Activated naive CD8-positive, alpha-beta T cell treated with anti-CD3 and anti-CD28 coated beads, Interleukin-2, amount 50 U/mL, for 24 hours (primary cell): Measurements from ENCODE around the gene GLIS2.

Experiments used
- ATAC-seq: fragments of 150-1000 bp; cut with Tn5 transposase; one replicate; pipeline ENCODE4 v1.10.0; 2021
- DNase-seq: peaks from one replicate; pipeline ENCODE4 v3.0.0; 2021
- H3K27ac Mint-ChIP-seq: one replicate; pipeline ENCODE4 v1.8.0; 2021; ENCODE audit warnings: mild to moderate bottlenecking, mixed read lengths
- H3K27me3 Mint-ChIP-seq: one replicate; pipeline ENCODE4 v1.8.0; 2021; ENCODE audit warnings: mixed read lengths
- H3K36me3 Mint-ChIP-seq: one replicate; pipeline ENCODE4 v1.8.0; 2021; ENCODE audit warnings: low read depth, mixed read lengths
- H3K4me1 Mint-ChIP-seq: one replicate; pipeline ENCODE4 v1.8.0; 2021; ENCODE audit warnings: mixed read lengths
- H3K4me3 Mint-ChIP-seq: one replicate; pipeline ENCODE4 v1.8.0; 2021; ENCODE audit warnings: mild to moderate bottlenecking, moderate library complexity, mixed read lengths
- H3K9me3 Mint-ChIP-seq: one replicate; pipeline ENCODE4 v1.8.0; 2021; ENCODE audit warnings: mixed read lengths

The GLIS2 gene

DNA sequence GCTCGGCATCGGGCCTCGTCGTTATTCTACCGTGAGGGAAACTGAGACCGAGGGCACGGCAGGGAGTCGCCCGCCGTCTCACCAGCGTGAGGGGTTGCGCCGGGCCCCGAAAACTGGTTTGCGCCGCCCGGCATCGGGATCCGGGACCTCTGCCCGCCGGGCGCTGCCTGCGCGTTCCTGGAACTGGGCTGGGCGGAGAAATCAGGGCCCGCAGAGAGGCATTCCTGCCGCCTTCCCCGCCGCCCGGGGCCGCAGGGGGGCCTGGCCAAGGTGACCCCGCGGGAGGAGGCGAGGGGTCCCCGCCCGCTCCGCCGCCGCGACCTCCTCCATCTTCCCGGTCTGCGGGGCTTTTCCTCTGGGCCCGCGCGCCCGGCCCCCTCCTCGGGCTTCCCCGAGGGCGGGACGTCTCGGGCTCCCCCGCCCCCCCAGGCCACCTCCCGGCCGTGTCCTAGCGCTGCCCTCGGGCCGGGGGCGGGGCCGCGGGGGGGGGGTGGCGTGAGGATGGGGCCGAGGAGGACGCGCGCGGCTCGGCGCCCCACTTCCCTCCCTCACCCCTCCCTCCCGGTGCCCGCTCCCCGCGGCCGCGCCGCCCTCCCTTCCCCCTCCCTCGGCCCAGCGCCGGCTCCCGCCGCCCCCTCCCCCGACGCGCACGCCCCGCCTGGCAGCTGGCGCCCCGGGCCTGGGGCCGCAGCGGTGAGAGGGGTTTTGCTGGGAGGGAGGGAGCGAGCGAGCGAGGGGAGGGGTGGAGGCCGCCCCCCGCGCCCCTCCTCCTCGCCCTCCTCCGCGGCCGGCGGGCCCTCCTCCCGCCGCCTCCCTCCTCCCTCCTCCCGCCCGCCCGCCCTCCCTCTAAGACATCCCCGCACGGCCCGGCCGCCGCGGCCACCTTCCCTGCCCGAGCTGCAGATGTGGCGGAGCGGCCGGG is at the start of gene GLIS2:
Gene GLIS2, plus strand, starts transcription at position 882 of the 922 bp plus-strand sequence. CDS start 16,214 bp downstream, outside the sequence.
- DNase-seq (no peak), ATAC-seq (no peak)
- peaks cover 13% of the 10 kb centered on the region for H3K4me1 Mint-ChIP-seq
- no peaks in the 10 kb centered on the region for H3K36me3 Mint-ChIP-seq
- H3K27me3 Mint-ChIP-seq: peaks cover 17% of the 10 kb centered on the region
- peak within 1 kb of the TSS; percentile 76 for H3K4me3 Mint-ChIP-seq
- no peaks in the 10 kb centered on the region for H3K9me3 Mint-ChIP-seq
- peak within 1 kb of the TSS; percentile 42 for H3K27ac Mint-ChIP-seq

DNA sequence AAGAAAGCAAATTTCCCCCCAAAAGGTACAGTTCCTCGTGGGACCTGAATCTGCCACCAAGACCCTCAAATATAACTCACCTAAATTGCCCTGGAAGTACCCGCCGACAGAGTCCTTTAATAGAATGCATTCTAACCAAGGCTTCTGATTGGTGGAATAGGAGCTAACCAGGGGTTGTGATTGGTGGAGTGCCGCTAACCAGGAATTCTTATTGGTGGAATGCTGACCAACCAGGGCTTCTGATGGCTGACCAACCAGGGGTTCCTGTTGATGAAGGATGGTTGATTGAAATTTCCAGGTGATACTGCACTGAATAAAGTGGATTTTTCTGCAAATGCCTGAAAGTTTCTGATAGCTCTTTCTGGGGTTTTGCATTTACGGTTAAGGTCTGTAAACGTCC is 49.5 kb upstream of the GLIS2 start:
- Mint-ChIP-seq H3K4me3 (no peak overlapping the region), H3K27me3 (no peaks in the 10 kb centered on the region), H3K36me3 (peaks cover 18% of the 10 kb centered on the region), H3K27ac (no peak overlapping the region), H3K4me1 (peaks cover 20% of the 10 kb centered on the region), H3K9me3 (no peaks in the 10 kb centered on the region)
- ATAC-seq: no peak
- no peak for DNase-seq

DNA sequence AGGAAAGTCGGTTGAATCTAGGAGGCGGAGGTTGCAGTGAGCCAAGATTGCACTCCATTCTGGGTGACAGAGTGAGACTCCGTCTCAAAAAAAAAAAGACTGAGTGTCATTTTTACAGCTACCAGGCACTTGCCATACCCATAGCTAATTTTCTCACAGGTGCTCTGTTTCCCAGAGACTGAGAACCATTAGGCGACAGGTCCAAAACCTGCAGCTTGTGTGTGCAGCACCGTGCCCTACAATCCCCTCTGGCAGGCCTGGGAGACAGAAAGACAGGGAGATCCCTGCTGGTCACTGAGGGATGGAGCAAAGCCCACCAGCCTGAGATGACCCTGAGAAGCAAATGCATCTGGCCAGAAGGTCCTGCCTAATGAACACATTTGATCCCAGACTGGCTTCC is 45.8 kb upstream of the GLIS2 start:
- H3K27ac Mint-ChIP-seq: no peak overlapping the region
- H3K4me1 Mint-ChIP-seq: peaks cover 23% of the 10 kb centered on the region

DNA sequence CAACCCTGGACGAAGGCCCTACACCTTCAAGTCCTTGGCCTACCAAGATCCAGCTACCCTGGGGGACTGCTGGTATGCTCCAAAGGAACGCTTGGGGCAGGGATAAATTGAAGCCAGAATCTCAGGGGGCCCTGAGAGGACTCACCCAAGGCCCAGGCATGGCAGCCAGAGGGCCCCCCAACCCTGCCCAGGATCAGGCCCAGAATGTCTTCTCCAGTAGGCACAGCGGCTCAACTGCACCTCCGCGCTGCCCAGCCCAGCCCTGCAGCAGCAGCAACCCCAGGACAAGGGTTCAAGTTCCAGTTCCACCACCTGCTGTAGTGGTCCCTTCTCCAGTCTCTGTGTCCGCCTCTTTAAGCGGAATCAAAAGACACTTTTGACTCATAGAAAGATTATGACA is 45.3 kb upstream of the GLIS2 start:
- Mint-ChIP-seq H3K27ac (peak overlapping the region; percentile 92), H3K9me3 (no peaks in the 10 kb centered on the region), H3K4me1 (peaks cover 24% of the 10 kb centered on the region), H3K27me3 (no peaks in the 10 kb centered on the region), H3K4me3 (peak overlapping the region; percentile 84), H3K36me3 (peaks cover 2% of the 10 kb centered on the region)
- ATAC-seq: no peak
- DNase-seq: no peak

More for the DNA sequence above, 45.8 kb upstream of the GLIS2 start:
- Mint-ChIP-seq H3K4me3 (peak overlapping the region; percentile 84), H3K9me3 (no peaks in the 10 kb centered on the region), H3K36me3 (peaks cover 2% of the 10 kb centered on the region), H3K27me3 (no peaks in the 10 kb centered on the region)
- ATAC-seq: no peak
- no peak for DNase-seq

DNA sequence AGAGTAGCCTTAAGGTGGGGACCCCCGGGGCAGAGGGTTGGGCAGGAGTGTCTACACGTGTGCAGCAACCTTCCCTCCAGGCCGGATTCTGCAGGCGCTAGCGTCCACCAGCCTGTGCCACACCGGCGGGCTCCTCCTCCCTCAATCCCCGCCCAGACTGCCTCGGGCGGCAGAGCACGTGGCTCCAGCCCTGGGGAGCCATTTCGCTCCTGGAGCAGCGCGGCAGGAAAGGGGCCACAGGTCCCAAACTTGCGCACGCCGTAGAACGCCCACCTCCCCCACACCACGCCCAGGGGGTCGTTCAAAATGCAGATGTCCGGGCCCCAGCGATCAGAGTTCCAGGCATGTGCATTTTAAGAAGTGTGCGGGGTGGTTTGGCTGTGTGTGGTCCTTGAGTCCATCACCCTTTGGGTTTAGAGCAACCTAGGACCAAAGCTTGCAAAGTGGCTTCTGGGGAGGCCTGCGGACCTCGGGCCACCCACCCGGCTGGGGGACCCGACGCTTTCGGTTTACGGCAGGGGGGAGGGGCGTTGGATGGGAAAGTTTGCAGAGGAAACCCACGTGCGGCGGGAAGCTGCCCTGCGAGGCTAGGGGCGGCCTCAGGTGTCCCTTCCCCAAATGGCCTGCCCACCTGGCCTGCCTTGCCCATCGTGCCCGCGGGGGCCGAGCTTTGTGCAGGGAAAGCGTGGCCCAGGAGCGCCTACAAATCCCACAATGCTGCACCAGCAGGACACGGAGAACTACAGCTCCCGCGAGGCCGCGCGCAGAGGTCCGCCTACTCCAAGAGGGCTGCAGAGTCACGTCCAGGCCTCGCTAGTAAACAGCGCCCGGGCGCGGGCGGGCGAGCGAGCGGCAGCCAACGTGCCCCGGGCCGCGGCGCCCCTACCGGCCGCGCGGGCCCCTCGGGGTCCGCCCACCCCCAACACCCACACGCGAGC is 44.4 kb upstream of the GLIS2 start:
- no peaks in the 10 kb centered on the region for H3K27me3 Mint-ChIP-seq
- peak overlapping the region; percentile 92 for H3K27ac Mint-ChIP-seq
- H3K4me3 Mint-ChIP-seq: peak overlapping the region; percentile 84
- H3K4me1 Mint-ChIP-seq: peaks cover 24% of the 10 kb centered on the region
- DNase-seq: peak; percentile 88
- ATAC-seq: peak; percentile 82
- peaks cover 2% of the 10 kb centered on the region for H3K36me3 Mint-ChIP-seq
- no peaks in the 10 kb centered on the region for H3K9me3 Mint-ChIP-seq

DNA sequence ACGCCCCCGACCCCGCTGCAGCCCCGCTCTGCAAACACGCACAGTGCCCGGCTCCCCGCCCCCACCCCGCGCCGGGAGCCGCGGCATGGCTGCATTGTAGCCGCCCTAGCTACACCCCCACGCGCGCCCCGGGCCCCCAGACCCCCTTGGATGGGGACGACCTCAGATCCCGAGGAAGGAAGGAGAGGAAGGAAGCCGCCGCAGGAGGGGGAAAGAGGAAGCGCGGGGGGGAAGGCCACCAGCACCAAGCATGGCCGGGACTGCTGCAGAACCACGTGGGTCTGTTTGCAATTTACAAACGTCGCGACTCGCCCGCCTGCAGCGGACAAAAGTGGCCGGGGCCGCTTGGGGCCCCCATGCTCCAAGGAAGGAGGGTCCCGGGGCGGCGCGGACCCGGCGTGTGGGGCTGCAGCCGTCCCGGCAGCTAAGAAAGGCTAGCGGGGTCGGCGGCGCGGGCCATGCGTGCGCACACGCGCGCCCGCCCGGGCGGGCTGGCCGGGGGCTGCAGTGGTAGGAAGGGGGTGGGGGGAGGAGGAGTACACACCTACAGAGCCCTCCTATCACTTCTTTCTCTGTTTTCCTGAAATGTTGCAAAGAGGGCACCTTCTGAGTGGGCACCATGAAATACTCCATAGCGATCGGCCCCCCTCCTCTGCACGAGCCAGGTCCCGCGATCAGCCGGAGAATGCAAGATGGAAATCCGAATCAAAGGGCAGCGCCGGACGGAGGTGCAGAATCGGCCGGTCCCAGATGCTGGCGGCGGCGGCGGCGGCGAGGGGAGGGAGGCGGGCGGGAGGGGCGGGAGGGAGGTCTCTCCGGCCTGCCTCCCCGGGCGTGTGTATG is 43.5 kb upstream of the GLIS2 start:
- no peaks in the 10 kb centered on the region for H3K9me3 Mint-ChIP-seq
- peak overlapping the region; percentile 88 for H3K27ac Mint-ChIP-seq
- ATAC-seq (peak; percentile 2), DNase-seq (peak; percentile 57)
- H3K4me3 Mint-ChIP-seq: peak overlapping the region; percentile 84
- H3K27me3 Mint-ChIP-seq: no peaks in the 10 kb centered on the region
- H3K36me3 Mint-ChIP-seq: peaks cover 2% of the 10 kb centered on the region
- H3K4me1 Mint-ChIP-seq: peaks cover 24% of the 10 kb centered on the region

DNA sequence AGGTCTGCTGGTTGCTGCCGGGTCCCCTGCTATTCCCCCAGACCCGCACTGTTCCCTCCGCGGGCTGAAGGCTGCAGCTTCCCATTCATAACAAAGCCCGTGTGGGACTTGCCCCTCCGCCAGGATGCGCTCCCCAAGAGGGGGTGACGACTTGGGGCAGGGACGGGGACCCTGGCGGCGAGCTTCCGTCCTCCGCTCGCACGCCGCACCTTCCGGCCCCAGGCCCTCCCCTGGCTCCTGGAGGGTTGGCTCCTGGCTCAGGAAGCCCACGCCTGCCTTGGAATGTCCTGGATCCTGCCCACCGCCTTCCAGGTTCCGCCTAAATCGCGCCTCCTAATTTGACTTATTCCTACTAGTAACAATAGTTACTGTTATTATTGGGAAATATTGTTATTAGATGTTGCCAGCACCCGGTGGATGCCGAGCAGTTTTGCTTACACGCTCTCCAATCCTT is 42.0 kb upstream of the GLIS2 start:
- DNase-seq (peak; percentile 69), ATAC-seq (peak; percentile 16)
- no peaks in the 10 kb centered on the region for H3K9me3 Mint-ChIP-seq
- no peaks in the 10 kb centered on the region for H3K27me3 Mint-ChIP-seq
- H3K36me3 Mint-ChIP-seq: peaks cover 2% of the 10 kb centered on the region
- H3K4me1 Mint-ChIP-seq: peaks cover 19% of the 10 kb centered on the region
- H3K4me3 Mint-ChIP-seq: peak overlapping the region; percentile 84
- peak overlapping the region; percentile 84 for H3K27ac Mint-ChIP-seq

DNA sequence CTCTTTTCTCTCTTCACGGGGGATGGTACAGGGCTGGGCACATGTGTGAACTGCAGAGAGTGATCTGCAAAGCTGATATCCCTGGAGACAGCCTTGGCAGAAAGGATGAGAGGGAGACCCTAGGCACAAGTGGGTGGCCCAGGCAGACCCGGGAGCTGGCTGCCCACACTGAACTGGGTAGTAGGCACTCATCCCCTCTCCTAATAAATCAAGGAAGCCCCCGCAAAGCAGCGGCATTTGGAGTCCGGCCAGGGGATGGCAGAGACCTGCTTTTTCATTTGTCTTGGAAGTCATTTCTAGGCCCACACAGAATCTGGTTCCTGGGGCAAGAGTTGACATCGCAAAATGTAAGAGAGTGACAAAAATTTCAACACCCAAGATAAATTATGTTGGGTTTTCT is 40.0 kb upstream of the GLIS2 start:
- DNase-seq (no peak), ATAC-seq (no peak)
- H3K36me3 Mint-ChIP-seq: no peaks in the 10 kb centered on the region
- H3K27ac Mint-ChIP-seq: no peak overlapping the region
- H3K4me1 Mint-ChIP-seq: peaks cover 7% of the 10 kb centered on the region
- H3K4me3 Mint-ChIP-seq: no peak overlapping the region
- no peaks in the 10 kb centered on the region for H3K9me3 Mint-ChIP-seq
- no peaks in the 10 kb centered on the region for H3K27me3 Mint-ChIP-seq

DNA sequence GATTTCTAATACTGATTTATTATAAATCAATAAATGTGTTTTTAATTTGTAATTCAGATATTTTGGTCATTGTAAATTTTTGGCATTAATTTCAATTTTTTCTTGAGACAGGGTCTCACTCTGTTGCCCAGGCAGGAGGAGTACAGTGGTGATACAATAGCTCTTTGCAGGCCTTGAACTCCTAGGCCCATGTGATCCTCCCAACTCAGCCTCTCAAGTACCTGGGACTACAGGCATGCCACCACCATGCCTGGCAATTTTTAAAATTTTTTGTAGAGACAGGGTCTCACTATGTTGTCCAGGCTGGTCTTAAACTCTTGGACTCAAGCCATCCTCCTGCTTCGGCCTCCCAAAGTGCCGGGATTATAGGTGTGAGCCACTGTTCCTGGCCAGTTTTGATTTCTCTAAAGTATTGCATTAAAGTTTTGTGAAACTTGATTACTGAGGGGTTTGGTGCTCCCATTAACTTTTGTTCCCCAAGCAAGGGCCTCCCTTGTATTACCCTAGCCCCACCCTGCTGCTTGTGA is 37.8 kb upstream of the GLIS2 start:
- no peak for DNase-seq
- H3K36me3 Mint-ChIP-seq: no peaks in the 10 kb centered on the region
- no peak for ATAC-seq
- no peak overlapping the region for H3K4me3 Mint-ChIP-seq
- H3K27ac Mint-ChIP-seq: no peak overlapping the region
- no peaks in the 10 kb centered on the region for H3K9me3 Mint-ChIP-seq
- no peaks in the 10 kb centered on the region for H3K27me3 Mint-ChIP-seq
- H3K4me1 Mint-ChIP-seq: peaks cover 4% of the 10 kb centered on the region

DNA sequence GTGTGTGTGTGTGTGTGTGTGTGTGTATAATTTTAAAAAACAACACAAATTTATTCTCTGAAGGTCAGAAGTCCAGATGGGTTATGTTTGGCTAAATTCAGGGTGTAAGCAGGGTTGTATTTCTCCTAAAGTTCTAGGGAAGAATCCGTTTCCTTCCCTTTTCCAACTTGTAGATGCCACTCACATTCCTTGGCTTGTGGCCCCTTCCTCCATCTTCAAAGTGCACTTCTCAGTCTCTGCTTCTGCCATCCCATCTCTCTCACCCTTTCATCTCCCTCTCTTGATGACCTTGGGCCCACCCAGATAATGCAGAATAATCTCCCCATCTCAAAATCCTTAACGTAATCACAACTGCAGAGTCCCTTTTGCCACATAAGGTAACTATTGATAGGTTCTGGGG is 35.2 kb upstream of the GLIS2 start:
- H3K27ac Mint-ChIP-seq: no peak overlapping the region
- ATAC-seq (no peak), DNase-seq (no peak)
- no peaks in the 10 kb centered on the region for H3K36me3 Mint-ChIP-seq
- no peaks in the 10 kb centered on the region for H3K9me3 Mint-ChIP-seq
- H3K27me3 Mint-ChIP-seq: peaks cover 11% of the 10 kb centered on the region
- no peak overlapping the region for H3K4me3 Mint-ChIP-seq
- no peaks in the 10 kb centered on the region for H3K4me1 Mint-ChIP-seq

DNA sequence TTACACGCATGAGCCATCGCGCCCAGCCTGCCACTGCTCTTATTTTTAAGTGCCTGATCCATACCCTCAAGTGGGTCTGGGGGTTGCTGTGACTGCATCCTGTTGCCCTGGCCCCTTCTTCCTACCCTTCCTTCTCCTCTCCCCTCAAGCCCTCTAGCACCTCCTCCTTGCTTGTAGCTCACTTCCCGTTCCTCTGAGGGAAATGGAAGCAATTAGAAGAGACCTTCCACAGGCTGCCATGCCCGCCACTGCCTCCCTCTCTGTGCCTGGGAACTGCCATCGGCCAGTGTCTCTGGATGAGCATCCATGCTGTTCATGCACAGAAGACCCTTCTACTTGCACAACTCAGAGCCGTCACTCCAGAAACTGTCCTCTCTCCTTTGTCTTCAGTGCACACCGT is 32.4 kb upstream of the GLIS2 start:
- Mint-ChIP-seq H3K27ac (no peak overlapping the region), H3K27me3 (peaks cover 11% of the 10 kb centered on the region), H3K4me3 (no peak overlapping the region), H3K36me3 (no peaks in the 10 kb centered on the region), H3K9me3 (no peaks in the 10 kb centered on the region), H3K4me1 (peaks cover 8% of the 10 kb centered on the region)
- ATAC-seq: no peak
- no peak for DNase-seq

DNA sequence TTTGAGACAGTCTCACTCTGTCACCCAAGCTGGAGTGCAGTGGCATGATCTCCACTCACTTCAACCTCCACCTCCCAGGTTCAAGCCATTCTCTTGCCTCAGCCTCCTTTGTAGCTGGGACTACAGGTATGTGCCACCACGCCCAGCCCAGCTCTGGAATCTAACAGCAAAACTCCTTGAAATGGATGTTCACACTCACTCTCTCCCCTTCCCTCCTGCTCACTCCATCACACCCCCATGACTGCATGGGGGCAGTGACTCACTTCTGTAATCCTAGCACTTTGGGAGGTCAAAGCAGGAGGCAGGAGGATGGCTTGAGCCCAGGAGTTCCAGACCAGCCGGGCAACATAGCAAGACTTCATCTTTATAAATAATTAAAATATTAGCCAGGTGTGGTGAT is 31.9 kb upstream of the GLIS2 start:
- ATAC-seq: no peak
- Mint-ChIP-seq H3K9me3 (no peaks in the 10 kb centered on the region), H3K4me3 (no peak overlapping the region), H3K27me3 (peaks cover 11% of the 10 kb centered on the region), H3K27ac (no peak overlapping the region), H3K36me3 (no peaks in the 10 kb centered on the region), H3K4me1 (peaks cover 11% of the 10 kb centered on the region)
- DNase-seq: no peak

DNA sequence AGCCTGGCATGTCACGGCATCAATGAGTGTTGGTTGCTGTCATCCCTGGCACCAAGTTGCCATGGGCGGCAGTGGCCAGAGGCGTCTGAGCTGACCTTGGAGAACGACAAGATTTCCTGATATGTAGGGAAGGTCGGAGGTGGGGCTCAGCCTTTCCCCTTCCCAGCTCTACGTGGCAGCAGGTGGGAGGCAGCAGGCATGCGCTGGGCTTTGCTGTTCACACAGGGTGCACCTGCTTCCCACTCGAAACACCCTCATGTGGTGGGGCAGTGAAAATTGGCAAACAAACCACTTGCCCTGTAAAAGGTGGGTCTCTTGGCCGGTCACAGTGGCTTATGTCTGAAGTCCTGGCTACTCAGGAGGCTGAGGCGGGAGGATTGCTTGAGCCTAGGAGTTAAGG is 30.7 kb upstream of the GLIS2 start:
- Mint-ChIP-seq H3K9me3 (no peaks in the 10 kb centered on the region), H3K36me3 (no peaks in the 10 kb centered on the region), H3K27ac (no peak overlapping the region), H3K27me3 (peaks cover 11% of the 10 kb centered on the region), H3K4me1 (peaks cover 11% of the 10 kb centered on the region), H3K4me3 (no peak overlapping the region)
- ATAC-seq (no peak), DNase-seq (no peak)
